B cell (primary cell): ENCODE results near the gene VEZT. TPM values are rescaled to one million over a fixed set of nuclear protein-coding genes. Genes with fewer than 3 reads are reported as not detected.

Experiments used
- ATAC-seq: fragments of 200-7000 bp; cut with Tn5 transposase; one replicate; pipeline ENCODE4 v1.10.0; 2021; ENCODE audit warnings: low read depth, mild to moderate bottlenecking, moderate number of reproducible peaks, moderate library complexity
- CTCF ChIA-PET: fragments of 350-600 bp; sonication (Branson Sonifier 250); formaldehyde crosslinking; loops from one replicate; lab custom pipeline; 2021; ENCODE audit warnings: antibody characterized with exemption, inconsistent platforms; lab: Charles Lee
- POLR2A ChIA-PET: fragments of 350-600 bp; sonication (Branson Sonifier 250); formaldehyde crosslinking; loops from one replicate; lab custom pipeline; 2021; ENCODE audit warnings: antibody characterized with exemption; lab: Charles Lee
- DNase-seq: peaks from one replicate; pipeline ENCODE4 v3.0.0; 2013
- H2AFZ ChIP-seq: 2 replicates; pipeline ENCODE4 v1.6.1; 2012; ENCODE audit warnings: mild to moderate bottlenecking, low read depth, low read length; ENCODE audit not compliant: insufficient read depth, poor library complexity, severe bottlenecking
- H3K27ac ChIP-seq, 2 donors: 1 replicate in 1 of 2; 2 replicates in 1 of 2; pipeline ENCODE4 v1.5.1; 2012 to 2013; ENCODE audit warnings: low read length in 2 of 2, mild to moderate bottlenecking in 2 of 2, moderate library complexity in 1 of 2
- H3K27me3 ChIP-seq, 4 experiments: fragments of 200-600 bp in 1 of 4; sonication (generic) in 1 of 4; replicated peaks in 1 of 4; 1 replicate in 2 of 4; 2 replicates in 2 of 4; pipeline versions ENCODE4 v1.6.1 to v1.7.0; 2013 to 2016; ENCODE audit warnings: low read length in 3 of 4, mild to moderate bottlenecking in 2 of 4, mixed read lengths in 1 of 4, moderate library complexity in 1 of 4; ENCODE audit not compliant: insufficient read depth in 4 of 4, control insufficient read depth in 3 of 4; ENCODE audit errors: control extremely low read depth in 1 of 4
- H3K36me3 ChIP-seq, 2 experiments: replicated peaks in 1 of 2; 1 replicate in 1 of 2; 2 replicates in 1 of 2; pipeline versions ENCODE4 v1.6.1 to v1.7.1; 2013; ENCODE audit warnings: low read length in 1 of 2; ENCODE audit not compliant: insufficient read depth in 2 of 2, control insufficient read depth in 1 of 2; ENCODE audit errors: control extremely low read depth in 1 of 2, extremely low read depth in 1 of 2
- H3K4me1 ChIP-seq, 2 donors: fragments of 200-600 bp in 1 of 2; sonication (generic) in 1 of 2; 1 replicate in 1 of 2; 2 replicates in 1 of 2; pipeline versions ENCODE4 v1.5.1 to v1.6.1; 2013 to 2017; ENCODE audit warnings: low read length in 2 of 2; ENCODE audit not compliant: control insufficient read depth in 2 of 2, insufficient read depth in 2 of 2
- H3K4me2 ChIP-seq: replicated peaks from 2 replicates; pipeline ENCODE3; 2012; ENCODE audit warnings: mild to moderate bottlenecking, low read depth, low read length; ENCODE audit not compliant: poor library complexity, severe bottlenecking
- H3K4me3 ChIP-seq, 5 experiments: fragments of 200-600 bp in 1 of 5; sonication (generic) in 1 of 5; 1 replicate in 3 of 5; 2 replicates in 2 of 5; pipeline versions ENCODE4 v1.5.1 to v1.7.0; 2011 to 2016; ENCODE audit warnings: low read length in 4 of 5, mild to moderate bottlenecking in 4 of 5, low read depth in 2 of 5, control low read depth in 1 of 5, moderate library complexity in 1 of 5; ENCODE audit not compliant: insufficient read depth in 1 of 5; ENCODE audit errors: control extremely low read depth in 1 of 5, extremely low read depth in 1 of 5
- H3K79me2 ChIP-seq: fragments of 200-600 bp; sonication (generic); one replicate; pipeline ENCODE4 v1.6.0; 2016; ENCODE audit warnings: low read length; ENCODE audit not compliant: control insufficient read depth, insufficient read depth
- H3K9ac ChIP-seq: fragments of 200-600 bp; sonication (generic); 2 replicates; pipeline ENCODE4 v1.6.1; 2017; ENCODE audit warnings: mild to moderate bottlenecking, low read length, moderate library complexity
- H3K9me3 ChIP-seq, 3 donors: one replicate each; pipeline versions ENCODE4 v1.6.1 to v1.7.1; 2013; ENCODE audit warnings: low read length in 2 of 3; ENCODE audit not compliant: control insufficient read depth in 2 of 3, insufficient read depth in 1 of 3; ENCODE audit errors: control extremely low read depth in 1 of 3
- H4K20me1 ChIP-seq: 2 replicates; pipeline ENCODE4 v1.6.0; 2012; ENCODE audit warnings: mild to moderate bottlenecking, low read length; ENCODE audit not compliant: insufficient read depth, control insufficient read depth, poor library complexity, severe bottlenecking
- H3K27ac Mint-ChIP-seq: one replicate; pipeline ENCODE4 v1.8.0; 2021; ENCODE audit warnings: mixed read lengths
- H3K27me3 Mint-ChIP-seq: one replicate; pipeline ENCODE4 v1.8.0; 2021; ENCODE audit warnings: mixed read lengths
- H3K4me1 Mint-ChIP-seq: one replicate; pipeline ENCODE4 v1.8.0; 2021; ENCODE audit warnings: mixed read lengths
- H3K4me3 Mint-ChIP-seq: one replicate; pipeline ENCODE4 v1.8.0; 2021; ENCODE audit warnings: mixed read lengths
- H3K9me3 Mint-ChIP-seq: one replicate; pipeline ENCODE4 v1.8.0; 2022; ENCODE audit warnings: mixed read lengths; ENCODE audit not compliant: insufficient read depth
- CTCF ChIP-seq: fragments of 200-600 bp; IDR thresholded peaks from one replicate; pipeline ENCODE4 v1.8.0; 2022; ENCODE audit warnings: antibody characterized with exemption, mild to moderate bottlenecking
- EZH2 ChIP-seq: IDR thresholded peaks from 2 replicates; pipeline ENCODE4 v1.6.1; 2012; ENCODE audit warnings: borderline replicate concordance, low read depth, mild to moderate bottlenecking, moderate library complexity, low read length; ENCODE audit not compliant: insufficient read depth, poor library complexity, severe bottlenecking
- WGBS: methylation state at CpG from one replicate; pipeline ENCODE4 v1.1.5; 2013; ENCODE audit warnings: missing lambda C conversion rate; ENCODE audit not compliant: insufficient coverage; 5-methylcytosine and 5-hydroxymethylcytosine counted together
- intact Hi-C: fragments of 100-400 bp; cut with micrococcal nuclease; formaldehyde crosslinking; loops from one replicate; pipeline ENCODE4 v1.10.0; 2022
- polyA plus RNA-seq: library from polyadenylated mRNA; depleted of rRNA; stranded (reverse); fragments of >200 nt; gene quantifications from 2 replicates; pipeline ENCODE4 v1.2.3, GENCODE V29; 2012
- total RNA-seq, 2 donors: library from RNA; stranded (reverse); fragments of 120-200 nt in 1 of 2; gene quantifications; 1 replicate in 1 of 2; 2 replicates in 1 of 2; pipeline versions ENCODE4 v1.2.3 to v1.2.4, GENCODE V29; 2013 to 2022

Gene VEZT
- total and polyA plus RNA-seq, 2 donors (not counting 1 experiment from before 2014, with no cell fraction given): 19.9 to 61.8 TPM

GRCh38 chr12:95337146-95337545 is 119.5 kb downstream of the VEZT start:
- DNase-seq (no peak), ATAC-seq (no peak)
- Mint-ChIP-seq H3K27me3 (peaks cover 3% of the 10 kb centered on the region), H3K9me3 (no peaks in the 10 kb centered on the region), H3K4me1 (no peaks in the 10 kb centered on the region), H3K4me3 (no peak overlapping the region), H3K27ac (no peak overlapping the region)
- no peak overlapping the region for H3K27ac ChIP-seq
- H3K27me3 ChIP-seq: peaks cover 0 to 3% (median 0%) of the 10 kb centered on the region in 4 experiments
- no peaks in the 10 kb centered on the region for H3K36me3 ChIP-seq
- H4K20me1 ChIP-seq: no peaks in the 10 kb centered on the region
- H3K4me1 ChIP-seq: no peaks in the 10 kb centered on the region
- H2AFZ ChIP-seq: no peak overlapping the region
- H3K79me2 ChIP-seq: no peaks in the 10 kb centered on the region
- no peak for TF ChIP-seq EZH2
- no peak for TF ChIP-seq CTCF
- no peak overlapping the region for H3K4me2 ChIP-seq
- WGBS: no CpG with 5 or more reads among the region's 5 CpGs
- H3K4me3 ChIP-seq: no peak overlapping the region
- POLR2A ChIA-PET: no interaction called here
- H3K9me3 ChIP-seq: peaks cover 0 to 5% (median 0%) of the 10 kb centered on the region in 3 donors
- CTCF ChIA-PET: no interaction called here
- intact Hi-C loops: no loop called here
- H3K9ac ChIP-seq: no peak overlapping the region

GRCh38 chr12:95339086-95339788 is 121.6 kb downstream of the VEZT start:
- Mint-ChIP-seq H3K9me3 (no peaks in the 10 kb centered on the region), H3K27ac (no peak overlapping the region), H3K4me3 (no peak overlapping the region), H3K4me1 (no peaks in the 10 kb centered on the region), H3K27me3 (peaks cover 3% of the 10 kb centered on the region)
- no peak overlapping the region for H3K27ac ChIP-seq
- TF ChIP-seq CTCF (no peak), EZH2 (no peak)
- H2AFZ ChIP-seq: no peak overlapping the region
- no peak overlapping the region for H3K4me2 ChIP-seq
- H3K4me3 ChIP-seq: no peak overlapping the region
- no peak for DNase-seq
- no peaks in the 10 kb centered on the region for H3K79me2 ChIP-seq
- no peaks in the 10 kb centered on the region for H3K36me3 ChIP-seq
- POLR2A ChIA-PET: interaction anchor here (0.6 kb wide), 1 partner anchor 623 kb away, joined by 3 read pairs; no protein-coding TSS in a partner anchor
- no peaks in the 10 kb centered on the region for H4K20me1 ChIP-seq
- no peak for ATAC-seq
- H3K9me3 ChIP-seq: peaks cover 0 to 5% (median 0%) of the 10 kb centered on the region in 3 donors
- no peak overlapping the region for H3K9ac ChIP-seq
- intact Hi-C loops: no loop called here
- H3K27me3 ChIP-seq: peaks cover 0 to 3% (median 0%) of the 10 kb centered on the region in 4 experiments
- no peaks in the 10 kb centered on the region for H3K4me1 ChIP-seq
- CTCF ChIA-PET: no interaction called here
- WGBS: 100% methylated on average over 2 of the region's 2 CpGs
